Activated CD4-positive, alpha-beta memory T cell treated with anti-CD3 and anti-CD28 coated beads, Interleukin-2, amount 10 ng/mL, durations not matched to agents 7 days and 5 days (primary cell): ENCODE data around the gene ACP3. TPM values are rescaled to one million over a fixed set of nuclear protein-coding genes. Genes with fewer than 3 reads are reported as not detected.

ENCODE experiments used
- CTCF ChIA-PET: fragments of 350-600 bp; sonication (Branson Sonifier 250); formaldehyde crosslinking; loops from one replicate; lab custom pipeline; 2021; ENCODE audit warnings: antibody characterized with exemption, inconsistent platforms; lab: Charles Lee
- POLR2A ChIA-PET: fragments of 350-600 bp; sonication (Branson Sonifier 250); formaldehyde crosslinking; loops from one replicate; lab custom pipeline; 2021; ENCODE audit warnings: antibody characterized with exemption; lab: Charles Lee
- DNase-seq: peaks from one replicate; pipeline ENCODE4 v3.0.0-alpha.2; 2020
- H3K27ac Mint-ChIP-seq: one replicate; pipeline ENCODE4 v1.8.0; 2021; ENCODE audit warnings: mild to moderate bottlenecking, mixed read lengths
- H3K27me3 Mint-ChIP-seq: one replicate; pipeline ENCODE4 v1.8.0; 2021; ENCODE audit warnings: mixed read lengths
- H3K36me3 Mint-ChIP-seq: one replicate; pipeline ENCODE4 v1.8.0; 2021; ENCODE audit warnings: low read depth, mixed read lengths
- H3K4me1 Mint-ChIP-seq: one replicate; pipeline ENCODE4 v1.8.0; 2021; ENCODE audit warnings: mixed read lengths
- H3K4me3 Mint-ChIP-seq: one replicate; pipeline ENCODE4 v1.8.0; 2021; ENCODE audit warnings: mild to moderate bottlenecking, mixed read lengths
- H3K9me3 Mint-ChIP-seq: one replicate; pipeline ENCODE4 v1.8.0; 2021; ENCODE audit warnings: mixed read lengths
- total RNA-seq, 2 experiments: library from RNA; stranded (reverse); gene quantifications; one replicate each; pipeline ENCODE4 v1.2.3, GENCODE V29; 2021

The ACP3 gene, protein sequence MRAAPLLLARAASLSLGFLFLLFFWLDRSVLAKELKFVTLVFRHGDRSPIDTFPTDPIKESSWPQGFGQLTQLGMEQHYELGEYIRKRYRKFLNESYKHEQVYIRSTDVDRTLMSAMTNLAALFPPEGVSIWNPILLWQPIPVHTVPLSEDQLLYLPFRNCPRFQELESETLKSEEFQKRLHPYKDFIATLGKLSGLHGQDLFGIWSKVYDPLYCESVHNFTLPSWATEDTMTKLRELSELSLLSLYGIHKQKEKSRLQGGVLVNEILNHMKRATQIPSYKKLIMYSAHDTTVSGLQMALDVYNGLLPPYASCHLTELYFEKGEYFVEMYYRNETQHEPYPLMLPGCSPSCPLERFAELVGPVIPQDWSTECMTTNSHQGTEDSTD
- total RNA-seq = not detected

DNA sequence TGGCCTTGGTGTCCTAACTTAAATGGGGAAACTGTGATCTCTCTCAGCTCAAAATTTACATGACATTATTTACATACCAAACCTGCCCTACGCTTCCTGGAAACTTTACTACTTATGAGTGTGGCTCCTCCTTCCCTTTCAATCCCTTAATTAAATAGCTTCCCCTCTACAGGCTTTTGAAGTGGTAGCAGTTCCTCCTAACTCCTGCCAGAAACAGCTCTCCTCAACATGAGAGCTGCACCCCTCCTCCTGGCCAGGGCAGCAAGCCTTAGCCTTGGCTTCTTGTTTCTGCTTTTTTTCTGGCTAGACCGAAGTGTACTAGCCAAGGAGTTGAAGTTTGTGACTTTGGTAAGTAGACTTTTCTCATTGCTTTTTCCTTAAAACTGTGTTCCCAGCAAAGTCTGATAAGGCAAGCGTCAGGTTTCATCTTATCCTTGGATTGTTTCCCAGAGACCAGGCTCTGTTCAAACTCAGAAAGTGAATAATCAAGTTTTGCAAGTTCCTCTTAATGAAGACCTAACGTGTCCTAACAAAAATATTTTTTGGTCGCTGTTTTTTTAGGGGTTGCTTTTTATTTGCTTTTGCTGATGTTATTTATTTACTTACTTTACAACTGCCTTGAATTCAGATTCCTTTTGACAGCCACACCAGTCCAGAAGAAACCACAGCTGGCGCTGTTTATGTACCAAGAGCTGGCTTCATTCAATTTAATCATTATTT is at the start of gene ACP3:
Gene ACP3, plus strand, starts transcription at position 179 of the 720 bp plus-strand sequence. Its CDS starts 50 bp downstream, at position 229.
- no peak for DNase-seq
- ChIA-PET POLR2A (no interaction called here), CTCF (no interaction called here)
- Mint-ChIP-seq H3K27me3 (peaks cover 7% of the 10 kb centered on the region), H3K4me3 (no peak within 1 kb of the TSS), H3K36me3 (no peaks in the 10 kb centered on the region), H3K27ac (no peak within 1 kb of the TSS), H3K4me1 (no peaks in the 10 kb centered on the region), H3K9me3 (no peaks in the 10 kb centered on the region)

DNA sequence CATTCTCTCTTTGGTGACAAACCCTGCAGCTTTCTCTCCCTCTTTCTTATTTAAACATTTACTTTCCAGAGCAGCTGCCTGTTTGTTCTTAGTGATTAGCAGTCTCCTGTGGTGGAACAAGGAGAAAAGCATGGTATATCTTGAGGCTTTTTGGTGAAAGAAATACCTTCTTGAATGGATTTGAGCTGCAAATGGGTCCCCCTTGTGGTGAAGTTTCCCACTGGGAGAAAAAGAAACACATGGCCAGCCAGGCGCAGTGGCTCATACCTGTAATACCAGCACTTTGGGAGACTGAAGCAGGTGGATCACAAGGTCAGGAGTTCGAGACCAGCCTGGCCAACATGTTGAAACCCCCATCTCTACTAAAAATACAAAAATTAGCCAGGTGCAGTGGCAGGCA is 48.3 kb upstream of the ACP3 start:
- H3K27me3 Mint-ChIP-seq = peaks cover 9% of the 10 kb centered on the region
- CTCF ChIA-PET = no interaction called here

DNA sequence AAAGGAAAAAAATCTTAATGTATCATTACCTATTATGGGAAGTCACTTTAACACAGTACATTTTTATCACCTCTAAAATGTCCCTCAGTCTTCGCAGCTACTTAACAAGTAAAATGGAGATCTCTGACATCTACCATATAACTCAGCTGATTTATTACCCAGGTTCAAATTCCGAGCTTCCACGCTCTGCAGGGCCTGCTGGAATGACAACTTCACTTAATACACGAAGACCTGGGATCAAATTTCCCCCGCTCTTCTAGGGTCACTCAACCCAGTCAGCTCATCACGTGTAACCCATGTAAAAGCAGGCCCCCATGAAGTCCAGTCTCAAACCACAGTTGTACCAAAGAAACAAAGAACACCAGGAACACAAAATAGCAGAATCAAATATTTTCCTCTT is 44.2 kb upstream of the ACP3 start:
- POLR2A ChIA-PET = no interaction called here
- H3K4me1 Mint-ChIP-seq = no peaks in the 10 kb centered on the region
- H3K36me3 Mint-ChIP-seq = no peaks in the 10 kb centered on the region
- H3K27ac Mint-ChIP-seq = no peak overlapping the region
- no peak for DNase-seq
- CTCF ChIA-PET = interaction anchor here (0.9 kb wide), 1 partner anchor 70 kb away, joined by 3 read pairs; no protein-coding TSS in a partner anchor
- H3K9me3 Mint-ChIP-seq = peaks cover 4% of the 10 kb centered on the region
- peaks cover 8% of the 10 kb centered on the region for H3K27me3 Mint-ChIP-seq
- H3K4me3 Mint-ChIP-seq = no peak overlapping the region

More for the DNA sequence above, 48.3 kb upstream of the ACP3 start:
- POLR2A ChIA-PET = no interaction called here
- H3K4me3 Mint-ChIP-seq = no peak overlapping the region
- H3K4me1 Mint-ChIP-seq = no peaks in the 10 kb centered on the region
- no peaks in the 10 kb centered on the region for H3K9me3 Mint-ChIP-seq
- no peak for DNase-seq
- H3K27ac Mint-ChIP-seq = no peak overlapping the region
- no peaks in the 10 kb centered on the region for H3K36me3 Mint-ChIP-seq

DNA sequence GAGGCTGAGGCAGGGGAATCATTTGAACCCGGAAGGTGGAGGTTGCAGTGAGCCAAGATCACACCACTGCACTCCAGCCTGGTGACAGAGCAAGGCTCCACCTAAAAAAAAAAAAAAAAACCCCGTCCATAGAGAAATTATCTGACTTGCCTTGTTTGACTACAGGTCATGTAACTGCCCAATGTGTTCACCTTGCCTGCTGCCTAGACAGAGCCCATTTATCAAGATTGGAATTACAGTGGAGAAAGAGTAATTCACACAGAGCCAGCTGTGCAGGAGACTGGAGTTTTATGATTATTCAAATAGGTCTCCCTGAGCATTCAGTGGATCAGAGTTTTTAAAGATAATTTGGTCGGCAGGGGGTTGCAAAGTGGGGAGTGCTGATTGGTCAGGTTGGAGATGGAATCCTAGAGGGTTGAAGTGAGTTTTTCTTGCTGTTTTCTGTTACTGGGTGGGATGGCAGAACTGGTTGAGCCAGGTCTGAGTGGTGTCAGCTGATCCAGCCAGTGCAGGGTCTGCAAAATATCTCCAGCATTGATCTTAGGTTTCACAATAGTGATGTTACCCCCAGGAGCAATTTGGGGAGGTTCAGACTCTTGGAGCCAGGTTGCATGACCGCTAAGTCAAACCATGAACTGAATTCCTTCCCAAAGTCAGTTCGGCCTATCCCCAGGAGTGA is 40.8 kb upstream of the ACP3 start:
- no peak overlapping the region for H3K4me3 Mint-ChIP-seq
- no peak for DNase-seq
- no peaks in the 10 kb centered on the region for H3K4me1 Mint-ChIP-seq
- POLR2A ChIA-PET = no interaction called here
- no peak overlapping the region for H3K27ac Mint-ChIP-seq
- H3K36me3 Mint-ChIP-seq = no peaks in the 10 kb centered on the region
- H3K9me3 Mint-ChIP-seq = peaks cover 4% of the 10 kb centered on the region
- CTCF ChIA-PET = no interaction called here
- H3K27me3 Mint-ChIP-seq = peaks cover 8% of the 10 kb centered on the region

DNA sequence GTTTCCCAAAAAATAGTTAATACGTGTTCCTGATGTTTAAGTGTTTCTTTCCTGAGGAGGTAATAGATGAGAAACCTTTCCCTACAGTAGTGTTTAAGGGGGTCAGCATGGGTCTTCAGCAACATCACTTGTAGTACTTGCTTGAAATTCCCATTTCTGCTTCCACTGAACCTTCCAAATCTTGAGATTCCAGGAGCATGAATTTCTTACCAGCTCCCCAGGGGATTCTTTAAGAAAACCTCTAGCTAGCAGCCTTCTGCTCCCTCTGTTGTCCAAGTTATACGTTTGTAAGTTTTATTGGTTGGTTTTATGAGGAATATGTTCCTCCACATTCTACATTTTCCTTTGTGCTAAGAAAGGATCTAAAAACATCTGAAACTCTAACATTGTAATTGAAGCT is 38.2 kb upstream of the ACP3 start:
- Mint-ChIP-seq H3K9me3 (peaks cover 4% of the 10 kb centered on the region), H3K27ac (no peak overlapping the region), H3K4me1 (no peaks in the 10 kb centered on the region), H3K27me3 (peaks cover 4% of the 10 kb centered on the region), H3K36me3 (no peaks in the 10 kb centered on the region), H3K4me3 (no peak overlapping the region)
- ChIA-PET CTCF (no interaction called here), POLR2A (no interaction called here)
- DNase-seq = no peak

DNA sequence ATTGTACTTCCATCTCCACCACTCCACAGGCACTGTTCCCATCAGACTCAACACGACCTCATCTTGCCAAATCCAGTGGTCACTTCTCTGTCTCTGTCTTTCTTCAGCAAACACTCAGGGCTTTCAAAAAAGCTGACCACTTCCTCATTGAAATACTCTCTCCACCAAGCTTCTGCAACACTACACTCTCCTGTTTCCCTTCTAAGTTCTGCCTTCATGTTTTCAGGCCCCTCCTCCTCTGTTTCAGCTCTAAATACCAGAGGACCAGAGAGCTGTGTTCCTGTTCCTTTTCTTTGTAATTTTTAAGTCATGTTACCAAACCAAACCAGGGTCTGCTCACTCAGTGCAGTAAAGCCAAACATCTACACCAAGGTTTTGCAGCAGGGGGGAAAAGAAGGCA is 33.8 kb upstream of the ACP3 start:
- H3K9me3 Mint-ChIP-seq = no peaks in the 10 kb centered on the region
- ChIA-PET POLR2A (no interaction called here), CTCF (no interaction called here)
- H3K4me3 Mint-ChIP-seq = no peak overlapping the region
- peaks cover 12% of the 10 kb centered on the region for H3K27me3 Mint-ChIP-seq
- H3K4me1 Mint-ChIP-seq = no peaks in the 10 kb centered on the region
- no peaks in the 10 kb centered on the region for H3K36me3 Mint-ChIP-seq
- DNase-seq = no peak
- H3K27ac Mint-ChIP-seq = no peak overlapping the region

DNA sequence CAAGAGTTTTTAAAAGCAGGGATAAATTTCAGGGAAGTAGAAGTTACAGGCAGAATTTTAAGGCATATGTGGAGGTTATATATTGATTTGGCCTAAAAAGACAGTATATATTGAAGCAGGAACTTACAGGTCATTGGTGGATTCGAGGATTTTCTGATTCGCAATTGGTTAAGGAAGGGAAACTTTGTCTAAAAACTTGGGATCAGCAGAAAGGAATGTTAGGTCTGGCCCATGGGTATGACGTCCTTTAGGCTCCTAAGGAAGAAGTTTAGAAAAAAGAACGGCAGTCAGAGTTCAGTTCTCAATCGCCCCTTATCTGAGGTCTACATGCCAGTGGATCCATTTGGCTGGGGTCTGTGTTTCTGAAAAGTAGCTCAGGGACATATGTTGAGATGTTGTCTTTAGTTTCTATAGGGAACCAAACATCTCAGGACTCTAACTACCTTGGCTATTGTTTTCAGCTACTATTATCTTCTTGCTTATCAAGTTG is 33.2 kb upstream of the ACP3 start:
- H3K27ac Mint-ChIP-seq = no peak overlapping the region
- no peaks in the 10 kb centered on the region for H3K36me3 Mint-ChIP-seq
- ChIA-PET POLR2A (no interaction called here), CTCF (no interaction called here)
- no peaks in the 10 kb centered on the region for H3K9me3 Mint-ChIP-seq
- H3K4me1 Mint-ChIP-seq = no peaks in the 10 kb centered on the region
- H3K4me3 Mint-ChIP-seq = no peak overlapping the region
- peaks cover 12% of the 10 kb centered on the region for H3K27me3 Mint-ChIP-seq
- DNase-seq = no peak

DNA sequence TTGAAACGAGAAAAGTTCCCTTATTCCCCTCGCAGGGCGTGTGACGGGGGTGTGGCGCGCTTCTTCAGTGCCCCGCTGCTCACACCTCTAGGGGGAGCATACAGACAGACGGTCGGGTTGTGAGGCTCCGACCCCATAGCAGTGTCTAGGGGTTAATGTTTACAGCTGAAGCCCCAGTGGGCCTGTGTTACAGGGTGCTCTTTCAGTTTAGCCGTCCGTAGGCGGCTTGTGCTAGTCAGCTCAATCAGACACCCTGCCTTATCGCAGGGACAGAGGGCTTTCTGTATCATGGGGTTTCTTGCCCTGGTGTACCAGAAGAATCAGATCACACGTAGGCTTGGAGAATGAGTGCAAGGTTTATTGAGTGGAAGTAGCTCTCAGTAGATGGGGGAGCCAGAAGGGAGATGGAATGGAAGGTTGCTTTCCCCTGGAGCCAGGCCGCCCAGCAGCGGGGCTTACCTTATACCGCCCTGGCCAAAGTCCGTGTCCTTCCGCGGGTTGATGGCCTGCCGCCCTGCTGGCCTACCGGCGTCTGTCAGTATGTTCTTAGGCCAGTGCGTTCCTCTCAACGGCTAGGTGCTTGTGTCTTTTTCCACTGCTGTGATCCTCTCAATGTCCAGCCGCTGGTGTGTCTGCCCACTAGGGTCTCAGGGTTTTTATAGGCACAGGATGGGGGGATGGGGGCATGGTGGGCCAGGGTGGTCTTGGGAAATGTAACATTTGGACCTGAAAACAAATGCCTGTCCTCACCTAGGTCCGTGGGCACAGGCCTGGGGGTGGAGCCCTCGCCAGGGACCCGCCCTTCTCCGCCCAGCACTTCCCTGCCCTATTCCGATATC is 32.2 kb upstream of the ACP3 start:
- H3K9me3 Mint-ChIP-seq = no peaks in the 10 kb centered on the region
- no peak overlapping the region for H3K27ac Mint-ChIP-seq
- no peak for DNase-seq
- CTCF ChIA-PET = no interaction called here
- H3K27me3 Mint-ChIP-seq = peaks cover 15% of the 10 kb centered on the region
- POLR2A ChIA-PET = no interaction called here
- H3K36me3 Mint-ChIP-seq = no peaks in the 10 kb centered on the region
- no peak overlapping the region for H3K4me3 Mint-ChIP-seq
- H3K4me1 Mint-ChIP-seq = no peaks in the 10 kb centered on the region

DNA sequence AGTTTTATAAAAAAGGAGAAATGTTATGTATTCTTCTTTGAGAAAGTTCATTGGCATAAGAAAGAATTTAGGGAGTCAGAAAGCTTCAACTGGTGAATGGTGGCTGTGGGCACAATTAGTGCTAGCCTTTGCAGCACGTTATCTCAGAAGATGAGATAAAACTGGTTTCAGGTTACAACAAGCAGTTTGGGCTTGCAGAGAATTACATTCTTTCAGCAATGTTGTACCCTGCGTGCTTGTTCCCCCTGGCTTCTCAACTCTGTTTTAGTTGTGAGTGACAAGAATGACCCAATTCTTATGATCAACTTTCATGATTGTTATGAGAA is 31.6 kb upstream of the ACP3 start:
- H3K4me1 Mint-ChIP-seq = no peaks in the 10 kb centered on the region

DNA sequence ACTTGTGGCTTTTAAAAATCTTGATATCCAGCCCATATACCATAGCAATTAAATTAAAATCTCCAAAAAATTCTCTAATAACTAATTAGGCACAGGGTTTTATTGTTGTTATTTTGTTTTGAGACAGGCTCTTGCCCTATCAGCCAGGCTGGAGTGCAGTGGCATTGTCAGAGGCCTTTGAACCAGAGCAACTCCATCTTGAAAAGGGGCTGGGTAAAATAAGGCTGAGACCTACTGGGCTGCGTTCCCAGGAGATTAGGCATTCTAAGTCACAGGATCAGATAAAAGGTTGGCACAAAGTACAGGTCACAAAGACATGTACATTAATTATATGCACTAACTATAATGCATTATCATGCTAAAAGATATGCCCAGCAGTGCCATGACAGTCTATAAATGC is 31.2 kb upstream of the ACP3 start:
- H3K4me3 Mint-ChIP-seq = no peak overlapping the region
- H3K9me3 Mint-ChIP-seq = no peaks in the 10 kb centered on the region
- H3K27ac Mint-ChIP-seq = no peak overlapping the region
- ChIA-PET POLR2A (no interaction called here), CTCF (no interaction called here)
- H3K27me3 Mint-ChIP-seq = peaks cover 17% of the 10 kb centered on the region
- no peak for DNase-seq
- peaks cover 1% of the 10 kb centered on the region for H3K4me1 Mint-ChIP-seq
- H3K36me3 Mint-ChIP-seq = no peaks in the 10 kb centered on the region

More for the DNA sequence above, 31.6 kb upstream of the ACP3 start:
- DNase-seq = no peak
- ChIA-PET POLR2A (no interaction called here), CTCF (no interaction called here)
- Mint-ChIP-seq H3K4me3 (no peak overlapping the region), H3K36me3 (no peaks in the 10 kb centered on the region), H3K27ac (no peak overlapping the region), H3K27me3 (peaks cover 15% of the 10 kb centered on the region), H3K9me3 (no peaks in the 10 kb centered on the region)

DNA sequence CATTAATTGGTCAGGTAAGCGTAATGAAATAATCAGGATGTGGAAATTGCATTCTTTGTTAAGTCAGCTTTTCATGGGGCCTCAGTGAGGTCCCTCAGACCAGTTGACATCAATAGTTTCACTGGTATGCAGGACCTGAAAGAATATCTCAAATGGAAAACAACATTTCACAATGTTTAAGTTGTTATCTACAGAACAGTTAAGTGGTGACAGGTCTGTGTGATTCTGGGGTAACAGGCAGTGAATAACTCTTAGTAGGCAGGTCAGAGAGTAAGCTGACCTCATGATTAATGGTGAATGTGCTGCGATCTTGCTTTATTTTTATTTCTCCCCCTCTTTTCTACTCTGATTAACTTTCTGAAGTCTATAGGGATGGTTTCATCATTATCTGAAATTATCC is 28.9 kb upstream of the ACP3 start:
- CTCF ChIA-PET = no interaction called here
- Mint-ChIP-seq H3K27me3 (peaks cover 15% of the 10 kb centered on the region), H3K9me3 (no peaks in the 10 kb centered on the region), H3K4me3 (no peak overlapping the region), H3K27ac (no peak overlapping the region), H3K4me1 (peaks cover 1% of the 10 kb centered on the region), H3K36me3 (no peaks in the 10 kb centered on the region)
- POLR2A ChIA-PET = no interaction called here
- no peak for DNase-seq

DNA sequence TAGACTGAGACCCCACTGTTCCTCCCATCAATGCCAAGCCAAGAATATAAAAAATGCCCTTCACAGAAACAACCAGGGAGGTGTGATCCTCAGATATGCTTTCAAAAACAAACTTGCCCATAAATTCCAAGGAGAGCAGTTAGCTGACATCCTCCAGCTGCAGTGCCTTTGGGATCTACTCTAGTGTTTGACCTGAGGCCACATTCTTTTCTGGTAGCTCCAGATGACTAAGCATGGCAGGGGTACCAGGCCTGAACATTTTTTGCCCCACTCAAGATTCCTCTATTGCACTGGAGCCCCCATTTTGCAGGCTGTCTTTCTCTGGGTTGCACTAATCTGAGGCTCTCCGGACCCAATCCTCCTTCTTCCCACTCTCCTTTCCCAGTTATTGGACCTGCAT is 27.9 kb upstream of the ACP3 start:
- Mint-ChIP-seq H3K4me3 (no peak overlapping the region), H3K36me3 (no peaks in the 10 kb centered on the region), H3K27ac (no peak overlapping the region), H3K27me3 (peaks cover 13% of the 10 kb centered on the region), H3K4me1 (peaks cover 1% of the 10 kb centered on the region), H3K9me3 (no peaks in the 10 kb centered on the region)
- CTCF ChIA-PET = no interaction called here
- POLR2A ChIA-PET = no interaction called here
- no peak for DNase-seq
